CD4-positive, CD25-positive, alpha-beta regulatory T cell (primary cell): Measurements from ENCODE around the gene NMNAT1. TPM values are rescaled to one million over a fixed set of nuclear protein-coding genes. Genes with fewer than 3 reads are reported as not detected.

Experiments used
- ATAC-seq, 2 donors: fragments of 150-1000 bp; cut with Tn5 transposase; one replicate each; pipeline ENCODE4 v1.10.0; 2021; ENCODE audit warnings: low read depth in 2 of 2, moderate number of reproducible peaks in 2 of 2, moderate library complexity in 1 of 2
- DNase-seq, 3 donors: peaks; one replicate each; pipeline versions ENCODE4 v3.0.0 to v3.0.0-alpha.2; 2012 to 2022; ENCODE audit warnings: mixed read lengths in 1 of 3
- H3K27ac ChIP-seq: one replicate; pipeline ENCODE4 v1.7.0; 2013; ENCODE audit warnings: mild to moderate bottlenecking, low read length; ENCODE audit not compliant: insufficient read depth, poor library complexity, severe bottlenecking
- H3K27me3 ChIP-seq: one replicate; pipeline ENCODE4 v1.7.0; 2013; ENCODE audit warnings: low read length; ENCODE audit not compliant: control insufficient read depth, insufficient read depth
- H3K36me3 ChIP-seq: one replicate; pipeline ENCODE4 v1.7.0; 2013; ENCODE audit warnings: mild to moderate bottlenecking, low read length, moderate library complexity; ENCODE audit not compliant: control insufficient read depth, insufficient read depth
- H3K4me1 ChIP-seq: 2 replicates; pipeline ENCODE4 v1.7.0; 2013; ENCODE audit warnings: mild to moderate bottlenecking, low read length; ENCODE audit not compliant: insufficient read depth, control insufficient read depth, poor library complexity, severe bottlenecking
- H3K4me3 ChIP-seq: one replicate; pipeline ENCODE4 v1.7.0; 2013; ENCODE audit warnings: low read depth, mild to moderate bottlenecking, low read length, moderate library complexity
- H3K9me3 ChIP-seq, 2 experiments: 1 replicate in 1 of 2; 2 replicates in 1 of 2; pipeline ENCODE4 v1.7.0; 2013; ENCODE audit warnings: low read length in 2 of 2, mild to moderate bottlenecking in 1 of 2, moderate library complexity in 1 of 2; ENCODE audit not compliant: control insufficient read depth in 2 of 2
- H3K27ac Mint-ChIP-seq, 3 donors: one replicate each; pipeline ENCODE4 v1.8.0; 2020 to 2022; ENCODE audit warnings: mild to moderate bottlenecking in 3 of 3, mixed read lengths in 3 of 3, moderate library complexity in 2 of 3
- H3K27me3 Mint-ChIP-seq: one replicate; pipeline ENCODE4 v1.8.0; 2022; ENCODE audit warnings: mild to moderate bottlenecking, mixed read lengths
- H3K36me3 Mint-ChIP-seq: one replicate; pipeline ENCODE4 v1.8.0; 2020; ENCODE audit warnings: mixed read lengths
- H3K4me1 Mint-ChIP-seq, 4 donors: one replicate each; pipeline ENCODE4 v1.8.0; 2020 to 2022; ENCODE audit warnings: mixed read lengths in 4 of 4, mild to moderate bottlenecking in 1 of 4
- H3K4me3 Mint-ChIP-seq, 4 donors: one replicate each; pipeline ENCODE4 v1.8.0; 2020 to 2022; ENCODE audit warnings: mild to moderate bottlenecking in 4 of 4, mixed read lengths in 4 of 4, moderate library complexity in 3 of 4
- H3K9me3 Mint-ChIP-seq, 7 donors: one replicate each; pipeline ENCODE4 v1.8.0; 2020 to 2022; ENCODE audit warnings: mixed read lengths in 7 of 7, mild to moderate bottlenecking in 3 of 7, moderate library complexity in 2 of 7
- polyA plus RNA-seq, 4 donors: library from polyadenylated mRNA; unstranded; fragments of 300-500 nt; fragmentation: Illumina TruSeq; gene quantifications; one replicate each; pipeline ENCODE4 v1.2.3, GENCODE V29; 2021
- total RNA-seq: library from RNA; stranded (reverse); gene quantifications from one replicate; pipeline ENCODE4 v1.2.3, GENCODE V29; 2022

The NMNAT1 gene
- total and polyA plus RNA-seq, 5 donors from 2014 or later: 3.6 to 5.6 (median 3.8) TPM

- H3K27ac Mint-ChIP-seq: no peak overlapping the region
- no peak overlapping the region for H3K4me3 Mint-ChIP-seq
- Histone ChIP-seq H3K36me3 (peaks cover 16% of the 10 kb centered on the region), H3K27me3 (no peaks in the 10 kb centered on the region), H3K27ac (no peak overlapping the region), H3K4me1 (no peaks in the 10 kb centered on the region), H3K4me3 (no peak overlapping the region), H3K9me3 (no peaks in the 10 kb centered on the region)
- peaks cover 10% of the 10 kb centered on the region for H3K36me3 Mint-ChIP-seq
- ATAC-seq: no peak
- no peaks in the 10 kb centered on the region for H3K9me3 Mint-ChIP-seq
- no peaks in the 10 kb centered on the region for H3K4me1 Mint-ChIP-seq
- H3K27me3 Mint-ChIP-seq: no peaks in the 10 kb centered on the region
- DNase-seq: no peak
Measured at GRCh38 chr1:9984253-9984652, 41.0 kb downstream of the NMNAT1 start.

GRCh38 chr1:9985001-9985400, 41.7 kb downstream of the NMNAT1 start:
- no peak for DNase-seq
- H3K9me3 Mint-ChIP-seq: no peaks in the 10 kb centered on the region
- H3K9me3 ChIP-seq: no peaks in the 10 kb centered on the region
- no peak for ATAC-seq
- no peaks in the 10 kb centered on the region for H3K27me3 ChIP-seq
- no peak overlapping the region for H3K4me3 Mint-ChIP-seq
- H3K4me1 Mint-ChIP-seq: no peaks in the 10 kb centered on the region
- H3K36me3 Mint-ChIP-seq: peaks cover 10% of the 10 kb centered on the region
- H3K27ac ChIP-seq: no peak overlapping the region
- no peaks in the 10 kb centered on the region for H3K27me3 Mint-ChIP-seq
- H3K4me1 ChIP-seq: no peaks in the 10 kb centered on the region
- no peak overlapping the region for H3K27ac Mint-ChIP-seq
- peaks cover 16% of the 10 kb centered on the region for H3K36me3 ChIP-seq
- H3K4me3 ChIP-seq: no peak overlapping the region

- Histone ChIP-seq H3K9me3 (no peaks in the 10 kb centered on the region), H3K27me3 (no peaks in the 10 kb centered on the region), H3K27ac (no peak overlapping the region), H3K36me3 (no peaks in the 10 kb centered on the region), H3K4me3 (no peak overlapping the region), H3K4me1 (peaks cover 5% of the 10 kb centered on the region)
- Mint-ChIP-seq H3K27me3 (peaks cover 18% of the 10 kb centered on the region), H3K9me3 (peaks cover 0 to 1% (median 0%) of the 10 kb centered on the region in 7 donors), H3K36me3 (no peaks in the 10 kb centered on the region), H3K4me3 (no peak overlapping the region), H3K27ac (no peak overlapping the region), H3K4me1 (peaks cover 0 to 9% (median 5%) of the 10 kb centered on the region in 4 donors)
- ATAC-seq (no peak), DNase-seq (no peak)
Measured at GRCh38 chr1:9989773-9990172, 46.5 kb downstream of the NMNAT1 start.

- H3K4me1 Mint-ChIP-seq: peaks cover 0 to 9% (median 5%) of the 10 kb centered on the region in 4 donors
- H3K4me1 ChIP-seq: peaks cover 5% of the 10 kb centered on the region
- H3K9me3 Mint-ChIP-seq: peaks cover 0 to 1% (median 0%) of the 10 kb centered on the region in 7 donors
- H3K27me3 ChIP-seq: no peaks in the 10 kb centered on the region
- H3K36me3 ChIP-seq: no peaks in the 10 kb centered on the region
- no peaks in the 10 kb centered on the region for H3K36me3 Mint-ChIP-seq
- H3K9me3 ChIP-seq: no peaks in the 10 kb centered on the region
- peak overlapping the region in 1 of 4 donors; percentile 57 for H3K4me3 Mint-ChIP-seq
- H3K27ac ChIP-seq: no peak overlapping the region
- no peak for ATAC-seq
- peak in 1 of 3 donors; percentile 14 for DNase-seq
- H3K4me3 ChIP-seq: no peak overlapping the region
- no peak overlapping the region for H3K27ac Mint-ChIP-seq
- peaks cover 24% of the 10 kb centered on the region for H3K27me3 Mint-ChIP-seq
Measured at GRCh38 chr1:9990944-9991343, 47.7 kb downstream of the NMNAT1 start.

GRCh38 chr1:9992910-9993309, 49.6 kb downstream of the NMNAT1 start:
- H3K27ac Mint-ChIP-seq: no peak overlapping the region
- no peaks in the 10 kb centered on the region for H3K36me3 Mint-ChIP-seq
- no peak overlapping the region for H3K4me3 Mint-ChIP-seq

GRCh38 chr1:9993561-9994075, 50.3 kb downstream of the NMNAT1 start:
- no peak for ATAC-seq
- Mint-ChIP-seq H3K9me3 (peaks cover 0 to 3% (median 0%) of the 10 kb centered on the region in 7 donors), H3K36me3 (no peaks in the 10 kb centered on the region), H3K27ac (no peak overlapping the region), H3K4me1 (peaks cover 6 to 19% (median 12%) of the 10 kb centered on the region in 4 donors), H3K27me3 (peaks cover 46% of the 10 kb centered on the region), H3K4me3 (peak overlapping the region in 2 of 4 donors; percentile 3 to 16)
- Histone ChIP-seq H3K27ac (no peak overlapping the region), H3K36me3 (no peaks in the 10 kb centered on the region), H3K4me3 (no peak overlapping the region), H3K4me1 (peaks cover 19% of the 10 kb centered on the region), H3K9me3 (peaks cover 0 to under 1% of the 10 kb centered on the region in 2 experiments), H3K27me3 (peaks cover 3% of the 10 kb centered on the region)
- no peak for DNase-seq

More at GRCh38 chr1:9992910-9993309, 49.6 kb downstream of the NMNAT1 start:
- Histone ChIP-seq H3K27ac (no peak overlapping the region), H3K27me3 (peaks cover 3% of the 10 kb centered on the region), H3K36me3 (no peaks in the 10 kb centered on the region), H3K9me3 (no peaks in the 10 kb centered on the region), H3K4me3 (no peak overlapping the region), H3K4me1 (peaks cover 17% of the 10 kb centered on the region)
- peaks cover 6 to 15% (median 10%) of the 10 kb centered on the region in 4 donors for H3K4me1 Mint-ChIP-seq
- peaks cover 0 to 3% (median 0%) of the 10 kb centered on the region in 7 donors for H3K9me3 Mint-ChIP-seq
- H3K27me3 Mint-ChIP-seq: peaks cover 39% of the 10 kb centered on the region
- DNase-seq: no peak
- ATAC-seq: no peak

GRCh38 chr1:9996624-9997582, 53.6 kb downstream of the NMNAT1 start, which contains the start of gene RBP7:
Gene RBP7 (plus strand): TSS chr1:9997228. CDS start chr1:9997259, 31 bp downstream.
- Mint-ChIP-seq H3K27me3 (peaks cover 73% of the 10 kb centered on the region), H3K4me1 (peaks cover 4 to 14% (median 8%) of the 10 kb centered on the region in 4 donors), H3K4me3 (peak within 1 kb of the TSS; percentile 79 to 87 (median 82)), H3K27ac (peak within 1 kb of the TSS in 1 of 3 donors; percentile 91), H3K36me3 (no peaks in the 10 kb centered on the region), H3K9me3 (peaks cover 0 to 2% (median 0%) of the 10 kb centered on the region in 7 donors)
- H3K9me3 ChIP-seq: peaks cover 0 to 4% of the 10 kb centered on the region in 2 experiments
- H3K27ac ChIP-seq: no peak within 1 kb of the TSS
- no peaks in the 10 kb centered on the region for H3K36me3 ChIP-seq
- H3K4me1 ChIP-seq: peaks cover 14% of the 10 kb centered on the region
- DNase-seq (peak in 1 of 3 donors; percentile 4), ATAC-seq (peak in 1 of 2 donors; percentile 28)
- H3K4me3 ChIP-seq: no peak within 1 kb of the TSS
- H3K27me3 ChIP-seq: peaks cover 7% of the 10 kb centered on the region
